Measurements from ENCODE around the gene ITGBL1.

ITGBL1 gene

DNA sequence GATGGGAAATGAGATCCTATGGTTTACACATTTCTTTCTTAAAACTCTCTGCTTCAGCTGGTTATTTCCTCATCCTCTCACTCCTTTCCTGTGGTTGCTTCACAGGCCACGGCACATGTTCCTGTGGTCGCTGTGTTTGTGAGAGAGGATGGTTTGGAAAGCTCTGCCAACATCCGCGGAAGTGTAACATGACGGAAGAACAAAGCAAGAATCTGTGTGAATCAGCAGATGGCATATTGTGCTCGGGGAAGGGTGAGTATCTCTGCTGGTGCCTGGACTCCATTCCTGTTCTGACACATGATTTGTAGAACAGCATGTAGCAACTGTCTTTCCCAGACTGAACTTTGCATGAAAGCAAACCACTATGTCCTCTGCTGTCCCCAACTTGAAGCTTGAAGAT is 254.2 kb downstream of the ITGBL1 start:
- DNase-seq: peak in 1 of 2 experiments; percentile 5

DNA sequence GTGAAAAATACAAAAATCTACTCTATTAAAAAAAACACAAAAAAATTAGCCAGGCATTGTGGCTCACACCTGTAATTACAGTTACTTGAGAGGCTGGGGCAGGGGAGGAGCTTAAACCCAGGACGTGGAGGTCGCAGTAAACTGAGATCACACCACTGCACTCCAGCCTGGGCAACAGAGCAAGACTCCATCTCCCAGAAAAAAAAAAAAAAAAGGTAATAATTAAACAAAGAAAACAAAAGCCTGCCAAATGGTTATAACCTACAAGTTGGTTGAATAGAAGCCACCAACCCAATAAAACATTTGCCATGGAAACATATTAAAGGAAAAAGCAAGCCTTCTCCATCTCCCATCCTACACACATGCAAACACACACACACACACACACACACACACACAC is 255.2 kb downstream of the ITGBL1 start:
- DNase-seq: no peak

DNA sequence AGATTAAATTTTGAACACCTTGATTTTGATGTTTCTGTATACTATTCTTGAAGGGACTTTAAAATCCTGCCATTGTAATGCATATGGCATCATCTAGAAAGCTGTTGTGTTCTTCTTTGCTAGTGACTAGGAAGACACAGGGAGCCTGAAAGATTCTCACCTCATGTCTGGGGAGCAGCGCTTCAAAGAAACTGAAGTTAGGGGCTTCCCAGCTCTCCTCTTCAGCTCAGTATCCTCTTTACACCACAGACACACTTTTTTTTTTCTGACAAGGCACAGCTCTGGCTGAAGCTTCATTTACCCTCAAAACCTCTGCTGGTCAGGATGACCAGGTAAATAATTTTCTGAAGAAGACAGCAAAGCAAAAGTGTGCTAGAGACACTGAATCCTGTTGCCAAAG is 255.6 kb downstream of the ITGBL1 start:
- no peak for DNase-seq

DNA sequence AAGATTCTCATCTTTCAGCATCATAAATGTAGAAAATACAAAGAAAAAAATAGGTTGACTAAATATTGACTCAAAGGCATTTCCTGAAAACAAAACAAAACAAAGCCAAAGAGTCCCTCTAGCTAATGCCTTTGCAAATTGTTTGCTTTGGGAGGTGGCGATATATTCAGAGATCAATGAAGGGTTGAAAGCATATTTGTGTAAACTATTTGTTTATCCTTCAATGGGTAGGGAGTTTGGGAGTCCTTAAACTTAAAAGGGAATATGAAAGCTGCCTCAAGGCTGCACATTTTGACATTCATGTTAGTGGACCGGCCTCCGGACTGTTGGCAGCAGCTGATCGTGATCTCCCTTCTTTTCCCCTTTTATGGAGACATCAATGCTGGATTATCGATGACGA is 257.5 kb downstream of the ITGBL1 start:
- DNase-seq: peak; percentile 21 to 57

DNA sequence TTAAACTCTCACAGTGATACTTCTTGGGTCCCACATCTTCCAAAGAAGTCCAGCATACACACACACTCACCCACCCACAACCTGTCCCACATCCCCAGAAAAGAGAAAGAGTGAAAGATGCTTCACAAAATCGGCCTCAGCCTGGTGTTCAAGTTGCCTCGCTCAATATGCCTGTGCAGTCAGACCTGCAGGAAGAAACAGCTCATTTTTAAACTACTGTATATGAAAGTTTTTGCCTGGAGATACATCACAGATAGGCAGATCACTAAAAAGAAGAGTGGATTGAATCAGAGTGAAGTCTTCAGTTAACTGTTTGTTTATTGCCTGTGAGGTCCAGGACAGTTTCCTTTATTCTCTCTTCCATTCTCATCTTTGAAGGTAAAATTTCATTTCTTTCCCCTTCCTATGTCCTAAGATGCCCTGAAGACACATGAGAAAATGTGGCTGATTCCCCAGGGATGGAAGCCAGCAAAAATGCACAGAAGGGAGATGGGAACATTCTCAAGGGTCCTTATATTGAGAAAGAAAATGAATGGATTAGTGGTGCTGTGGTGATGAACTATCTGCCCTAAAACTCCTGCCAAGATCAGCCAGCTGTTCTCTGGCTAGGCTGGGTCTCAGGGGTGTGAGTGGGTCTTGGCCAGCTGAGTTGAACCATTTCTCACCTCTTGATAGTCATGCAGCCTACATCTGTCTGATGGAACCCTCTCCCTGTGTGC is 259.0 kb downstream of the ITGBL1 start:
- DNase-seq: no peak

DNA sequence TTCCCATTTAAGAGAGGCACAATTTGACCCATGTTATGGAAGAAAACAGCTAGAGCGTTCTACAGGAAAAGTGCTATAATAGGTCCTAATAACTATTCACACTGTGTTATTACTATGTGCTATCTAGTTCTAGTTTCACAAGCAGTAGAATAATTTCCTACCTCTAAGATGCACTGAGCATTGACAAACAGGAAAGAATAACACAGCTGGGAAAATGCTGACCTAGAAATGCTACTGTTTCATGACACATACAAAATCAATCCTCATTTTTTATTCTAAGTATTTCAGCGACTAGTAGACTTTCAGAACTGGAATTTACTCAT is 259.5 kb downstream of the ITGBL1 start:
- DNase-seq: no peak

DNA sequence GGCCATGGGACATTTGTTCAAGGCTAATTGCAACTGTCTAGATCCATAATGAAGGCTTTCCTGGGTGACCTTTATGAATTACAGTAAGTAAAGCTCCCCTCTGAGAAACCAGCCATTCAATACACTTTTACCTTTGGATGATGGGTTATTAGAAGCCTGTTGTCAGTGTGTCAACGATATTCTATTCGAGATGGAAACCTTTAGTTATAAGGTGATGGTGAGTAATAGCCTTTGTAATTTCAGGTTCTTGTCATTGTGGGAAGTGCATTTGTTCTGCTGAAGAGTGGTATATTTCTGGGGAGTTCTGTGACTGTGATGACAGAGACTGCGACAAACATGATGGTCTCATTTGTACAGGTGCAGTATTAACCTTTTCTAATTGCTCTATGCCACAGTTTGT is 261.7 kb downstream of the ITGBL1 start:
- peak in 1 of 2 experiments; percentile 78 for DNase-seq

DNA sequence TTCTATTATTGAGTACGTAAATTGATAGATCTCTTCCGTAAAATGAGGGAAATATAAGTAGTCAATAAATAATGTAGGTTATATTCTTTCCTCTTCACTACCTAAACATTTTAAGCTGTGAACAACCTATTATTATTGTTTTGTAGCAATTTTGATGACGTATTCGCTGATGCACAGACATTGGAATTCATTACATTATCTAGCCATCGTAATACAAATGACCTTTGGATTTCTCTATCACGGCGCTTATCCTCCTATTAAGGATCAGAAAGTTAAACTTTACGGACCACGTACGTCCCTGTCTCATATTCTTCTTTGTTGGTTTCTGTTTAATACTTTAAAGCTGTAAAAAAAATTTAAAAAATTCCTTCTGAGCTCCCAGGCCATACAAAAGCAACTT is 264.9 kb downstream of the ITGBL1 start:
- DNase-seq: no peak

DNA sequence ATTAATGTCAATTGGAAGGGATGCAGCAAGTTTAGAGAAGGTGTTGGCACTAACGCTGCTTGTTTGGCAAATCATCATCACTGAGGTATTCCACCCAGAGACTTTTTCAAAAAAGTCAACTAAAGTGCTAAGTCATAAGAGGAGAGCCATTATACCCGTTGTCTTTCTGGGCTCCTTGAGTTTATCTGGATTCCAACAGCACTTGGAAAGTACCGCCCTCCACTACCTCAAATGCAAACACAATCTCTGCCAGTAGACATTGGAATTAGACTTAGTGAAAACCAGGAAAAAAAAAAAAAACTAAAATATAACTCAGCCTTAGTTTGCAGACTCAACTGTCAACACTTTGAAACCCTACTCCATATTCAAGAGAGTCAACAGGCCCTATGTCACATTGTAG is 266.0 kb downstream of the ITGBL1 start:
- no peak for DNase-seq

DNA sequence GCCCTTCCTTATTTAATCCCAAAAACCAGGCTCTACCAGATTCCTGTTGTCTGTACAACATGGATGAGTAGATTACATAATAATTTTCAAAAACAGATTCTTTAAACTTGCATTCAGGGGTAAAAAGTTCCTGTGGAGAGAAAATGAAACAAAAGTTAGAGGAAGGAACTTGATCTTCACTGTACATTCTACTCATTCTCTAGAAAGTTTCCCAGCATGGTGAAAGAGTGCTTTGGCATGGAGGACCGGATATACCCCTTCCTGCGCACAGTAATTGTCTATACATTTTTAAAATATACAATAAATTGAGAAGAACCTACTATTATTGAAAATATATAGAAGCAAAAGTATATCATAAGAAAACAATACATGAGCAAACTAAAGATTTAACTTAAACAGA is 274.2 kb downstream of the ITGBL1 start:
- no peak for DNase-seq

DNA sequence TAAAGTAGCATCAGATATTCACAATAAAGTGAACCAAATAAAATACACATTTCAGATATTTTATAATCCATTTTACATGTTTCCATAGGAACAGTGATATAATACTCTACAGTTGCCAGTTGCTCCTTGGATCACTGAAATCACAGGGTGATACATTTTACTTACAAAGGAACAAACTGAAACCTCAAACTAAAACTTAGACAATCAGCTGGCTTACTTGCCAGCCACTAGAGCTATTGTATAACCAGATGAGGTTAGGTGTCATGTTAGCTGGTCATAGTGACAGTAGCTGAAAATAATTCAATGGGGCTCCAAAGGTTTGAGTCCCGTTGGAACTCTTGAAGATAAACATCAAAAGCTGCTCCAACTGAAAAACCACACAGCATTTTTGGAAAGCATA is 274.6 kb downstream of the ITGBL1 start:
- DNase-seq: no peak

DNA sequence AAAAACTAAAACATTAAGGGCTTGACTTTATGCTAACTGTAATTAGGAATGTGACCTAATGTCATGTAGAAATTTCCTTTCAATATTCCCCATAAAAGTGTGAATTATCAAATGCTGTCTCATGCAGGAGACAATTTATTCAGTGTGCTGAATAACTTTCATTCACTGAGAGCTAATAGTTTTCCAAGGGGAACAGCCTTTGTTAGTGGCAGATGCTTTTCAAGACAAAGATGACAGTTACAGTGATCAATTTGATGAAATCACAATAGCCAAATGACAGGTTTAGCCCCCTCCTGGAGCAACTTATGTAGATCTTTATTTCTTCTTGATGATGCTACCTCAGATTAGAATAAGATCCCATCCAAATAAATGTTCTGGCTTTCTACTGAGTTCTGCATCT is 275.5 kb downstream of the ITGBL1 start:
- DNase-seq: no peak

DNA sequence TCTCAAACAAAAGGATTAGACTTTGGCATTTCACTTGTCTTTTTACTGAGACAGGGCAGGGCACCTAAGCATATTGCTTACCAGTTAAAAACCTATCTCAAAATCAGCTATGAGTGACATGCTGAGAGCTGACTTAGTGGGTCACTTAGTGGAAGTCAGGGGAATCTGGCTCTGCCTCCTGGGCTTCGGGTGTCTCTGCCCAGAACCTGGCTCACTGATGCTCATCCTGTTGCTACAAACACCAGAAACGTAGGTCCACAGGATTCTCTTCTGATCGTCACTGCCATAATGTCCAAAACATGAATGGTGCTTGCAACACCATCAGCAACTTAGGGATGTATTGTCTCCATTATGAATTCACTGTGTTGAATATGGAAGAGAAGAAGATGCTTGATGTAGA is 276.1 kb downstream of the ITGBL1 start:
- DNase-seq: no peak

DNA sequence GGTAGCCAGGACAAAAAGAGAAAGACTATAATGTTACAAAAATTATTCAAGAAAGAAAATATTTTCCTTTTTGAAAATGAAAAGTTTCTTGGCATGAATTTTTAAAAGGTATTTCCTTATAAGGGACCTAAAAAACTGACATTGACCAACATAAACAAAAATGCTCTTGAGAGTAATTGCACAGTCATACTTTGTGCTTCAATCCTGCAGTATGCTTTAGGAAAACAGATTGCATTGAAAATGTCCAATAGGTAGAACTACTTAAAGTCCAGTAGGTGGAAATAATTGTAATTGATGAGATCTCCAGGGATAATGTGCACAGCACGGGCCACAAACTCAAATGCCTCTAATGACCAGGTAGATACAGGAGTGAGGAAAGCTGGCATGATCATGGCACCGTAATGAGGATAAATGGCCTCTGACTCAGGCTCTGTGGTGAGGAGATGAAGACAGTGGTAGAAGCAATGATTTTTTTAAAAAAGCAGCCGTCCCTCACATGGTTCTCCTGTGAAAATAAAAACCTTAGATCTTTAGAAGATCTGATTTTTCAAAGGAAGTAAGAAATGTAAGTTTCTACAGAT is 278.0 kb downstream of the ITGBL1 start:
- DNase-seq: peak; percentile 71 to 92

DNA sequence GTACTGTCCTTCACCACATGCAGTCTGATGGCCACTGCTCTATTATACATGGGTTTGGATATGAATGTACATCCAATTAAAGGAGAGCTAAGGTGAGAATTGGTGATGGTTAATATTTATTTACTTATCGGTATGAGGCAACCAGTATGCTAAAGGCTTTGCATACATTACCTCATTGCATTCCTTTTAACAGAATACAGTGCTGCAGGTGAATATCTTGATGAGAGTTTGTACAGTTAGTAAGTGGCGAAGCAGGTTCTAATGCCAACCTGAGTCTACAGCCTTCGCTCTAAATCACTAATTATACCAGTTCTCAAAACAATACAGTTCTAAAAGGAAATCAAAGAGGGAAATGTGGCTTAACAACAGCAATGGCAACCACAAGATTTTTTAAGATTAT is 284.1 kb downstream of the ITGBL1 start:
- peak; percentile 6 to 34 for DNase-seq

DNA sequence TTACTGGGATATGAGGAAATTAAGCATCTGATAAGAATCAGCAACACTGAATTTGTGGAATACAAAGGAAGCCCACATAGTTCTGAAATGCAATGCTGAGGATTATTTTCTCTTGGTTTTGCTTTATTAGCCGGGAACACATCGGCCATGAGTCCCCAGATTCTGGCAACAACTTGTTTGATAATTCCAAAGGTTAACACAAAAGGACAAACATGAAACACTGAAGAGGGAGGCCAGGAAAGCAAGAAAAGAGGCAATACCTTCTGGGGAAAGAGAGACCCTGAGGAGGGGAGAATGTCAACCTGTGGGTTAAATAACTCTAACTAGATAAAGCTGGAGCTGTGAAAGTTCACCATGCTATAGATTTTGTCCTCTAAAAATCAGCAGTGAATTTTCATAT is 285.9 kb downstream of the ITGBL1 start:
- no peak for DNase-seq

DNA sequence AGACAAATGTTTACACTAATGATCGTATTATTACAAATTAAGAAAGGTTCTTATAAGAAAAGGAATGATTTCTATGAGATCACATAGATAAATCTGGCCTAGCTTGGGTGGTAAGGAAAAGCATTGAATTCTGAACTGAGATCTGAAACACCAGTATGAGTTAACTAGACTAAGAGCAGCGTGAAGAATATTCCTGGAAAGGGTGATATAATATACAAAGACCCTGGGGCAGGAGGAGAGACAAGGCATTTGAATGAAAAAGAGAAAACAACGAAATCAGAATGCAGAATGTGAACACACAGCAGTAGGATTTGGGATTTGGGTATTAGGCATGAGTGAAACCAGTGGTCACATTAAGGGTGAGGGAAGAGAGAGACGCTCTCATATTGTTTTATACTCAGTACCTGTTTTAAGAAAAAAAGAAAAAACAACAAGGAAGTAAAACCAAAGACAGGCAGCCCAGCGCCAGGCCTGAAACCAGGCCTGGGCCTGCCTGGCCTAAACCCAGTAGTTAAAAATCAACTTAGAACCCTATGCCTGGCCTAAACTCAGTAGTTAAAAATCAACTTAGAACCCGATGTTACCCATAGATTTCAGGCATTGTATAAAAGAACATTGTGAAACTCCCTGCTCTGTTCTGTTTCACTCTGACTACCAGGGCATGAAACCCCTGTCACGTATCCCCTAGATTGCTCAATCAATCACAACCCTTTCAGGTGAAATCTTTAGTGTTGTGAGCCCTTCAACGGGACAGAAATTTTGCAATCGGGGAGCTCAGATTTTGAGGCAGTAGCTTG is 287.1 kb downstream of the ITGBL1 start:
- DNase-seq: no peak

DNA sequence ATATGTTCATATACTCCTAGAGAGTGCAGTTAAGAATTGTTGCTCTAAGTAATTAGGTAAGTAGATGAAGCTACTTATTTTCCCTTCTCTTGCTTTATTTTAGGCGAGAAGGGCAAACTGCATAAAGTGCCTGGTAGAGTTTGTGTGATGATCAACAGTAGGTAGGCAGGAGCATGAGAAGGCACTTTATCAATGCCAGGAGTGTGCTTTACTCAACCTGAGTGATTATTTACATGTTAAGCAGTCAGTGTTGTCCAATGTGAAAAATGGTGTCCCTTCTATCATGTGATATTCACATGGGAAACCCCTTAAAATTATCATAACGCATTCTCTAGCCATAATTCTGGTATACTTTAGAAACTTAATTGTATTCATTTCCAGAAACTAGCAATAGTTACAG is 294.0 kb downstream of the ITGBL1 start:
- no peak for DNase-seq

DNA sequence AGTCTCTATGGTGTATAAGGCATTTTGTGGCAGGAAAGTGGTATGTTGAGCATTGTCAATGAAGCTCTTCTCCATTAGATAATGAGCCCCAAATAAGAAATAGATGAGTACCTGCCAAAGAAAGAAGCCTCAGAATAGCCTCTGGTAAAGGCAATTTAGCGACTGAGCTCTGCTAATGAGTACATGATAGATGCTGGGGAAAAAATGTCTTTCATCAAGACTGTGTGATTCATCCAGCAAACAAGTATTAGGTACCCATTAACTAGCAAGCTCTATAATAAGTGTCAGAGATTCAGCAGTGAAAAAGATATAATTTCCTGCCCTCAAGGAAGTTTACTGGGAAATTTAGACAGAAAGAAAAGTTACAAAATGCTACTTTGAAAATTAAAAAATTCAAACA is 294.6 kb downstream of the ITGBL1 start:
- DNase-seq: no peak

DNA sequence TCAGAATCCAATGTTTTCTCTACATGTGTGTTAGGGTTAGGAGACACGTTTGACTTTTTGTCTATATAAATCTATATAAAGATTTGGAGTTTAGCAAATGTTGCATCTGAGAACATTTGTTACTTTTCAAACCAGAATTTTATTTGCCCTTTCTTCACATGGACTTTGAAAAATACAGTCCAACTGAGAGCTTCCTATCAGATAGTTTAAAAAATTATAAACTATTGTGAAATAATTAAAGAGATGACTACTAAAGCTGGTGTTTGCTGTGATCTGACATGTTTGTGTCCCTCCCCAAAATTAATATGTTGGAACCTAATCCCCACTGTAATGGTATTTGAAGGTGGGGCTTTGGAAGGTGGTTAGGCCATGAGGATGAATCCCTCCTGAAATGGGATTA is 297.1 kb downstream of the ITGBL1 start:
- no peak for DNase-seq

DNA sequence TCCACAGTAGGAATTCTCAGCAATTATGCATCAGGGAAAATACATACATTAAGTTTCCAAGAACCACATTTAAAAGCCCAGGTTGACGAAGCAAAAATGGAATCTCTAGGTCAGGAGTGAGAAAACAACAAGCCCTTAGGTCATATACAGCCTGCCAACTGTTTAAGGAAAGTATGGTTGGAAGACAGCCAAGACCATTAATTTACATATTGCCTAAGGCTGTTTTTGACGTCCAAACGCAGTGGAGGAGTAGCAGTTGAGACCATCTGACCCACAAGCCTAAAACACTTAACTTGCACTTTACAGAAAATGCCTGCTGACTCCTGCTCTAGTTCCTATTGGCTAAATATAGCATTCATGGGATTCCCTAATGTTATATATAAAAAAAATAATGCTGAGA is 299.0 kb downstream of the ITGBL1 start:
- peak; percentile 59 to 88 for DNase-seq

DNA sequence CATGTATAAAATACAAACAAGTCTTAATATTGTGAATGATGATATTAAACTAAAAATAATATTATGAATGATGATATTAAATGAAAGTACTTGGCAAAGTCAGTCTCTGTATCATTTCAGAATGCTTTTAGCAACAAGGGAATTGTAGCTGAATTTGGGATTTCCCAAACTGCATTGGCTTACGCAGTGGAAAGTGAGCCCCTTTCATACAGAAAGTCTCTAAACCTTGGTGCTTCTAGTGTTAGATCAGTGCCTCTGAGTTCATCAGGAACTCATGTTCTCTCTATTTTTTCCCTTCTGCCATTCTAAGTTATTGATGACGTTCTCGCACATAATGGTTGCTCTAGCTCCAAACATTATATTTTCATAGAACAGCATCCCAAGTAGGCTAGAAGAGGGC is 300.0 kb downstream of the ITGBL1 start:
- DNase-seq: no peak

DNA sequence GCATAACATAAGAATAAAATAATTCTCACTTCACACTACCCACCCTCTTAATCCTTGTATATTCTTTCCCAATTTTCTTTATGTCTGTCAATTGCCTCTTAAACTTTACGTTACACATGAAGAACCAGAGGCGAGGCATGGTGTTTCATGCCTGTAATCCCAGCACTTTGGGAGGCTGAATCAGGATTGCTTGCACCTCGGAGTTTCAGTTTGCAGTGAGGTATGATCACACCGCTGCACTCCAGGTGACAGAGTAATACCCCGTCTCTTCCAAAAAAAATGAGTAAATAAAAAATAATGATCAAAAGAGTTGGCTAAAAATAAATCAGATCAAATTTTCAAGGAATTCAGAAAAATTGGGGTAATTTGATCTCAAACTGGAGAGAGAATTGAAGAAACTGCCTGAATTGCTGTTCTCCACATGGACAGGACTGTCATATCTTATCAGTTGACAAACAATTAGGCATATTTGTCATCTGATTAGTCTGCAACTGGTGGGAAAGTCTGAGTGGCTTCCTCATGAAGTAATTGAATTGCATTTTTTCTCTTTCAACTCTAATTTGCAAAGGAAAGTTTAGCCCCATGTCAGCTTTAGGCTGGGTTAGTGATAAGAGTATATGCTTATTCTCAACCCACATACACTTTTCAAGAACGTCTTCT is 302.9 kb downstream of the ITGBL1 start:
- DNase-seq: no peak

All from NCI-H2081 (cell line).